GM12865 (cell line): ENCODE measurements around the gene RNPEPL1.

Source experiments
- DNase-seq: peaks from one replicate; pipeline ENCODE4 v3.0.0; 2010; ENCODE audit warnings: low read depth
- H3K4me3 ChIP-seq: 2 replicates; pipeline ENCODE4 v1.5.1; 2011; ENCODE audit warnings: mild to moderate bottlenecking, low read depth, low read length, control low read depth
- CTCF ChIP-seq: IDR thresholded peaks from 2 replicates; pipeline ENCODE4 v1.5.1; 2011; ENCODE audit warnings: low read length, control low read depth, low read depth, inconsistent platforms; ENCODE audit not compliant: insufficient read depth; ENCODE audit errors: missing control alignments

The RNPEPL1 gene

GRCh38 chr2:240628808-240629618 is 60.7 kb downstream of the RNPEPL1 start:
- no peak for TF ChIP-seq CTCF
- H3K4me3 ChIP-seq = no peak overlapping the region
- no peak for DNase-seq

GRCh38 chr2:240629619-240629967 is 61.3 kb downstream of the RNPEPL1 start:
- no peak overlapping the region for H3K4me3 ChIP-seq

GRCh38 chr2:240629968-240630770 is 61.9 kb downstream of the RNPEPL1 start:
- TF ChIP-seq CTCF = no peak
- DNase-seq = no peak
- H3K4me3 ChIP-seq = no peak overlapping the region

More at GRCh38 chr2:240629619-240629967, 61.3 kb downstream of the RNPEPL1 start:
- TF ChIP-seq CTCF = no peak
- DNase-seq = no peak
